Thyroid gland (tissue), 4 donors: ENCODE measurements around the gene SH2D5.

Experiments
- POLR2A ChIP-seq, 2 donors: fragments of 450-650 bp; IDR thresholded peaks; one replicate each; pipeline ENCODE4 v1.6.1; 2017; ENCODE audit warnings: antibody characterized with exemption in 2 of 2, mild to moderate bottlenecking in 2 of 2, moderate library complexity in 1 of 2
- TF ChIP-seq, protein P1 (sequence below), 6 experiments: fragments of 200-600 bp in 3 of 6; fragments of 450-650 bp in 3 of 6; sonication (generic) in 3 of 6; IDR thresholded peaks; one replicate each; pipeline ENCODE4 v1.5.1; 2016 to 2019; ENCODE audit warnings: antibody characterized with exemption in 6 of 6, mild to moderate bottlenecking in 2 of 6, inconsistent platforms in 1 of 6, moderate library complexity in 1 of 6

DNA sequence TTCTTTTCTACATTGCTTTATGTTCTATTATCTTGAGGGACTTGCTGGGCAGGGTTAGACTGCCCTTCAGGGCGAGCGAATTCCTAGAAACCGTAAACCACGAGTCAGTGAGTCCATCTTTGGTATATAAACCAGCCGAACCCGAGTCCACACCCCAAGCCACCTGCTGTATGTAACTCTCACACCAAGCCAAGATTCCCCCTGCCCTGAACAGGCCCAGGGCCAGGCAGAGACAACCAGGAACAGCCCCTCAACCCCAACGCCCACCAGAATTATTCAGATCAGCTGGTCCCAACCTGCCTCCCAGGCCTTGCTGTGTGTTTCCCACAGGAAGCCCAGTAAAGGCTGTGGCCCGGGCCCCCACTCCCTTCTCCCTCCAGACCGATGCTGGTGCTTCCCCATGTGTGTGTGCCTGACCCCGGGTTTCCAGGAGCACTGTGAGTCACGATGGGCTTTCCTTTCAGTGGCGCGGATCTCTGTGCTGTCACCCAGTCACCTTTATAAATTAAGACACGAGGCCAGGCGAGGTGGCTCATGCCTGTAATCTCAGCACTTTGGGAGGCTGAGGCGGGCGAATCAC lies 31.8 kb downstream of the SH2D5 start:
- TF ChIP-seq, protein P1, sequence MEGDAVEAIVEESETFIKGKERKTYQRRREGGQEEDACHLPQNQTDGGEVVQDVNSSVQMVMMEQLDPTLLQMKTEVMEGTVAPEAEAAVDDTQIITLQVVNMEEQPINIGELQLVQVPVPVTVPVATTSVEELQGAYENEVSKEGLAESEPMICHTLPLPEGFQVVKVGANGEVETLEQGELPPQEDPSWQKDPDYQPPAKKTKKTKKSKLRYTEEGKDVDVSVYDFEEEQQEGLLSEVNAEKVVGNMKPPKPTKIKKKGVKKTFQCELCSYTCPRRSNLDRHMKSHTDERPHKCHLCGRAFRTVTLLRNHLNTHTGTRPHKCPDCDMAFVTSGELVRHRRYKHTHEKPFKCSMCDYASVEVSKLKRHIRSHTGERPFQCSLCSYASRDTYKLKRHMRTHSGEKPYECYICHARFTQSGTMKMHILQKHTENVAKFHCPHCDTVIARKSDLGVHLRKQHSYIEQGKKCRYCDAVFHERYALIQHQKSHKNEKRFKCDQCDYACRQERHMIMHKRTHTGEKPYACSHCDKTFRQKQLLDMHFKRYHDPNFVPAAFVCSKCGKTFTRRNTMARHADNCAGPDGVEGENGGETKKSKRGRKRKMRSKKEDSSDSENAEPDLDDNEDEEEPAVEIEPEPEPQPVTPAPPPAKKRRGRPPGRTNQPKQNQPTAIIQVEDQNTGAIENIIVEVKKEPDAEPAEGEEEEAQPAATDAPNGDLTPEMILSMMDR (IDR thresholded peaks at IDR 0.05) = no peak
- TF ChIP-seq POLR2A (IDR thresholded peaks at IDR 0.05) = no peak
